ENCODE measurements around the gene JPT2. TPM values are rescaled to one million over a fixed set of nuclear protein-coding genes. Genes with fewer than 3 reads are reported as not detected.
A peak's percentile ranks its signal among the peaks of the same experiment; 100 is the strongest.

The JPT2 gene
- total and polyA plus RNA-seq, 10 of the 15 experiments (the other 5 are each of a cell fraction or from before 2014, with no cell fraction given): 11.7 to 78.4 (median 48.4) TPM

DNA sequence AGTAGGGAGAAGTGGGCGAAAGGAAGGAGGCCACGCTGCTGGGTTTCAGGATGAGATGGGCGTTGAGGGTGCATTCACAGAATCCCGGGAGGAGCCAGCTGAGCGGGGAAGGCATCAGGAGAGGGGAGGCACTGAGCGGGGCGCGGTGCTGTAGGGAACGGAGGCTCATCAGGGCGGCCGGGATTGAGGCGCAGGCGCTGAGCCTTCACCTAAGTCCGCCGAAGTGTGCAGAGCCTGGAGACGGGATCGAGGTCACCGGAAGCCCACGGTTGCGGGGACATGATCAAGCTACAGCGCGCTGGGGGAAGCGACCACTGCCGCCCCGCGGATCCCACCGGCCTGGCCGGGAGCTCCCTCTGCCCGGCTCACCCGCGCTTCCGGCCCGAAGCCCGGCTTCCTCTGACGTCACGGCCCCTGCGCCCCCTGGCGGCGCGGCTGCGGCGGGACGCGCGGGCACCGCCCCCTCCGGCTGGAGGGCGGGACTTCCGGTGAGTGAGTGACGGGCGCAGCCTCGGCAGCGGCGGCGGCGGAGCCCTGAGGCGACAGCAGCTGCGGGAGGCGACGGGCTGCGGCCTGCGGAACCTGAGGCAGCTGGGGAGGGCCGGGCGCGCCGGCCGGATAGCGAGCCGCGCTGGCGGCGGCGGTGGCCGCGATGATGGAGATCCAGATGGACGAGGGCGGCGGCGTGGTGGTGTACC, 27.8 kb downstream of the JPT2 start, which contains the start of gene MAPK8IP3 (continued):
- TF ChIP-seq CUX1 (IDR thresholded peaks at IDR 0.05; ENCODE audit: insufficient replicate concordance, low read depth, low read length): no peak
- no peak for TF ChIP-seq HDAC2 (IDR thresholded peaks at IDR 0.05)
- TF ChIP-seq NR2C1 (IDR thresholded peaks at IDR 0.05): peak; percentile 66
- TF ChIP-seq ZNF384 (IDR thresholded peaks at IDR 0.05; ENCODE audit: borderline replicate concordance, low read depth, low read length): peak; percentile 58; the same call in 1 of the 2 replicates
- TF ChIP-seq ATF7 (IDR thresholded peaks at IDR 0.05; ENCODE audit: low read depth): 0 out of 2 replicates have a peak, but pooled peaks have one; percentile 30
- TF ChIP-seq NFYA (IDR thresholded peaks at IDR 0.05; ENCODE audit: borderline replicate concordance, low read depth, low read length): no peak
- no peak for TF ChIP-seq TARDBP (IDR thresholded peaks at IDR 0.05; ENCODE audit: borderline replicate concordance)
